22Rv1 (cell line): ENCODE measurements around the gene SLC39A11.

Experiments used
- ZFX ChIP-seq: fragments of 450-650 bp; IDR thresholded peaks from 2 replicates; pipeline ENCODE4 v1.6.1; 2017; ENCODE audit warnings: antibody characterized with exemption, borderline replicate concordance
- TF ChIP-seq, protein P1 (sequence below): fragments of 450-650 bp; IDR thresholded peaks from 2 replicates; pipeline ENCODE4 v1.5.1; 2017; ENCODE audit warnings: mild to moderate bottlenecking

DNA sequence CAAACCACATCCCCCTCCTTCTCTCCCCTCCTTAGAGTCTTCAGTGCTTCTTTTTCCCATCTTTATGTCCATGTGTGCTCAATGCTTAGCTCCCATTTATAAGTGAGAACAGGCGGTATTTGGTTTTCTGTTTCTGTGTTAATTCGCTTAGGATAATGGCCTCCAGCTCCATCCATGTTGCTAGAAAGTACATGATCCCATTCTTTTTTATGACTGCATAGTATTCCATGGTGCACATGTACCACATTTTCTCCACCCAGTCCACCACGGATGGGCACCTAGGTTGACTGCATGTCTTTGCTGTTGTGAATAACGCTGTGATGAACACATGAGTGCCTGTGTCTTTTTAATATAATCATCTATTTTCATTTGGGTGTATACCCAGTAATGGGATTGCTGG lies 44.3 kb downstream of the SLC39A11 start:
- TF ChIP-seq, protein P1, sequence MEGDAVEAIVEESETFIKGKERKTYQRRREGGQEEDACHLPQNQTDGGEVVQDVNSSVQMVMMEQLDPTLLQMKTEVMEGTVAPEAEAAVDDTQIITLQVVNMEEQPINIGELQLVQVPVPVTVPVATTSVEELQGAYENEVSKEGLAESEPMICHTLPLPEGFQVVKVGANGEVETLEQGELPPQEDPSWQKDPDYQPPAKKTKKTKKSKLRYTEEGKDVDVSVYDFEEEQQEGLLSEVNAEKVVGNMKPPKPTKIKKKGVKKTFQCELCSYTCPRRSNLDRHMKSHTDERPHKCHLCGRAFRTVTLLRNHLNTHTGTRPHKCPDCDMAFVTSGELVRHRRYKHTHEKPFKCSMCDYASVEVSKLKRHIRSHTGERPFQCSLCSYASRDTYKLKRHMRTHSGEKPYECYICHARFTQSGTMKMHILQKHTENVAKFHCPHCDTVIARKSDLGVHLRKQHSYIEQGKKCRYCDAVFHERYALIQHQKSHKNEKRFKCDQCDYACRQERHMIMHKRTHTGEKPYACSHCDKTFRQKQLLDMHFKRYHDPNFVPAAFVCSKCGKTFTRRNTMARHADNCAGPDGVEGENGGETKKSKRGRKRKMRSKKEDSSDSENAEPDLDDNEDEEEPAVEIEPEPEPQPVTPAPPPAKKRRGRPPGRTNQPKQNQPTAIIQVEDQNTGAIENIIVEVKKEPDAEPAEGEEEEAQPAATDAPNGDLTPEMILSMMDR, result no peak
- TF ChIP-seq ZFX, result no peak
